GM23338 (cell line): ENCODE measurements around the gene LRP1B. TPM values are rescaled to one million over a fixed set of nuclear protein-coding genes. Genes with fewer than 3 reads are reported as not detected.

Experiments
- ATAC-seq: fragments of 200-7000 bp; cut with Tn5 transposase; 3 replicates; pipeline ENCODE4 v1.9.1; 2020
- DNase-seq: peaks from one replicate; pipeline ENCODE4 v3.0.0-alpha.2; 2015; ENCODE audit warnings: low spot score
- H2AFZ ChIP-seq: fragments of 200-600 bp; sonication (generic); 2 replicates; pipeline ENCODE4 v1.8.0; 2016; ENCODE audit warnings: antibody characterized with exemption, mild to moderate bottlenecking, moderate library complexity
- H3F3A ChIP-seq: fragments of 200-600 bp; sonication (generic); replicated peaks from 2 replicates; pipeline ENCODE4 v1.8.0; 2017; ENCODE audit warnings: antibody characterized with exemption, mixed run types, low read depth
- H3K27ac ChIP-seq: fragments of 200-600 bp; sonication (generic); 2 replicates; pipeline ENCODE4 v1.6.1; 2016; ENCODE audit warnings: low read depth
- H3K27me3 ChIP-seq: fragments of 200-600 bp; sonication (generic); 2 replicates; pipeline ENCODE4 v1.8.0; 2016; ENCODE audit warnings: mild to moderate bottlenecking, mixed run types, moderate library complexity; ENCODE audit not compliant: insufficient read depth
- H3K36me3 ChIP-seq: fragments of 200-600 bp; sonication (generic); 2 replicates; pipeline ENCODE4 v1.8.0; 2016; ENCODE audit warnings: mild to moderate bottlenecking; ENCODE audit not compliant: insufficient read depth
- H3K4me1 ChIP-seq: fragments of 200-600 bp; sonication (generic); 2 replicates; pipeline ENCODE4 v1.8.0; 2016; ENCODE audit warnings: mild to moderate bottlenecking, moderate library complexity; ENCODE audit not compliant: insufficient read depth
- H3K4me2 ChIP-seq: fragments of 200-600 bp; sonication (generic); 2 replicates; pipeline ENCODE4 v1.7.1; 2017; ENCODE audit warnings: mixed run types
- H3K4me3 ChIP-seq: fragments of 200-600 bp; sonication (generic); 2 replicates; pipeline ENCODE4 v1.6.1; 2016; ENCODE audit warnings: mixed run types
- H3K79me2 ChIP-seq: fragments of 200-600 bp; sonication (generic); replicated peaks from 2 replicates; pipeline ENCODE4 v1.8.0; 2017; ENCODE audit warnings: mild to moderate bottlenecking; ENCODE audit not compliant: insufficient read depth
- H3K9me2 ChIP-seq: fragments of 200-600 bp; sonication (generic); 2 replicates; pipeline ENCODE4 v1.8.0; 2017; ENCODE audit not compliant: insufficient read depth
- H4K20me1 ChIP-seq: fragments of 200-600 bp; sonication (generic); replicated peaks from 2 replicates; pipeline ENCODE4 v1.8.0; 2017; ENCODE audit warnings: mild to moderate bottlenecking; ENCODE audit not compliant: insufficient read depth
- H3K27ac Mint-ChIP-seq: 2 replicates; pipeline ENCODE4 v1.8.0; 2020; ENCODE audit warnings: inconsistent platforms, mild to moderate bottlenecking, moderate library complexity, mixed read lengths
- H3K27me3 Mint-ChIP-seq: 3 replicates; pipeline ENCODE4 v1.8.0; 2022; ENCODE audit warnings: low read depth, mild to moderate bottlenecking, moderate library complexity, mixed read lengths, inconsistent platforms; ENCODE audit not compliant: insufficient read depth, poor library complexity
- H3K36me3 Mint-ChIP-seq: 3 replicates; pipeline ENCODE4 v1.8.0; 2021; ENCODE audit warnings: low read depth, mild to moderate bottlenecking, inconsistent platforms, moderate library complexity, mixed read lengths
- H3K4me1 Mint-ChIP-seq: 3 replicates; pipeline ENCODE4 v1.8.0; 2020; ENCODE audit warnings: mild to moderate bottlenecking, inconsistent platforms, mixed read lengths
- H3K4me3 Mint-ChIP-seq: 3 replicates; pipeline ENCODE4 v1.8.0; 2021; ENCODE audit warnings: moderate library complexity, mild to moderate bottlenecking, inconsistent platforms, mixed read lengths
- H3K9me3 Mint-ChIP-seq: 3 replicates; pipeline ENCODE4 v1.8.0; 2020; ENCODE audit warnings: moderate library complexity, mild to moderate bottlenecking, inconsistent platforms, mixed read lengths
- EZH2 ChIP-seq: fragments of 200-600 bp; sonication (generic); IDR thresholded peaks from one replicate; pipeline ENCODE4 v1.8.0; 2017; ENCODE audit warnings: antibody characterized with exemption, mild to moderate bottlenecking, low read depth; ENCODE audit not compliant: unreplicated experiment
- EZH2phosphoT487 ChIP-seq: fragments of 200-600 bp; sonication (generic); IDR thresholded peaks from one replicate; pipeline ENCODE4 v1.8.1; 2018; ENCODE audit warnings: antibody characterized with exemption; ENCODE audit not compliant: unreplicated experiment
- JUNB ChIP-seq: IDR thresholded peaks from one replicate; pipeline ENCODE4 v1.6.1; 2016; ENCODE audit warnings: antibody characterized with exemption; ENCODE audit not compliant: unreplicated experiment
- NANOG ChIP-seq: IDR thresholded peaks from 2 replicates; pipeline ENCODE4 v1.6.1; 2016; ENCODE audit warnings: antibody characterized with exemption, borderline replicate concordance
- STAT1 ChIP-seq: IDR thresholded peaks from one replicate; pipeline ENCODE4 v1.6.1; 2016; ENCODE audit warnings: antibody characterized with exemption; ENCODE audit not compliant: unreplicated experiment
- ZNF114 ChIP-seq: fragments of 250-450 bp; sonication (Bioruptor Pico); IDR thresholded peaks from 2 replicates; pipeline ENCODE4 v1.5.0; 2020; ENCODE audit warnings: mild to moderate bottlenecking, moderate library complexity
- ZNF331 ChIP-seq: fragments of 250-450 bp; sonication (Bioruptor Pico); IDR thresholded peaks from 2 replicates; pipeline ENCODE4 v1.5.0; 2020; ENCODE audit warnings: low read depth, mild to moderate bottlenecking, moderate library complexity
- polyA plus RNA-seq: library from polyadenylated mRNA; unstranded; fragments of >200 nt; fragmentation: Nextera tagmentation; extraction: Ambion mirVana; gene quantifications from 2 replicates; pipeline ENCODE4 v1.2.1, GENCODE V29; 2016
- total RNA-seq: library from RNA; depleted of rRNA; stranded (reverse); fragments of >200 nt; shearing (Covaris generic); gene quantifications from 2 replicates; pipeline ENCODE4 v1.2.3, GENCODE V29; 2014
- TF ChIP-seq, protein P1 (sequence below): IDR thresholded peaks from one replicate; pipeline ENCODE4 v1.6.1; 2018; ENCODE audit warnings: antibody characterized with exemption; ENCODE audit not compliant: unreplicated experiment
- TF ChIP-seq, protein P2 (sequence below): IDR thresholded peaks from 2 replicates; pipeline ENCODE4 v1.6.1; 2016; ENCODE audit warnings: antibody characterized with exemption
- TF ChIP-seq, protein P3 (sequence below), 2 experiments: fragments of 200-600 bp in 1 of 2; sonication (generic) in 1 of 2; conservative IDR thresholded peaks; 2 replicates each; pipeline versions ENCODE4 v1.5.1 to v1.6.1; 2016 to 2017; ENCODE audit warnings: antibody characterized with exemption in 2 of 2, low read depth in 2 of 2, mild to moderate bottlenecking in 2 of 2, moderate library complexity in 1 of 2

LRP1B gene
- total and polyA plus RNA-seq, 2 experiments from 2014 or later = 0.15 to 0.97 TPM

DNA sequence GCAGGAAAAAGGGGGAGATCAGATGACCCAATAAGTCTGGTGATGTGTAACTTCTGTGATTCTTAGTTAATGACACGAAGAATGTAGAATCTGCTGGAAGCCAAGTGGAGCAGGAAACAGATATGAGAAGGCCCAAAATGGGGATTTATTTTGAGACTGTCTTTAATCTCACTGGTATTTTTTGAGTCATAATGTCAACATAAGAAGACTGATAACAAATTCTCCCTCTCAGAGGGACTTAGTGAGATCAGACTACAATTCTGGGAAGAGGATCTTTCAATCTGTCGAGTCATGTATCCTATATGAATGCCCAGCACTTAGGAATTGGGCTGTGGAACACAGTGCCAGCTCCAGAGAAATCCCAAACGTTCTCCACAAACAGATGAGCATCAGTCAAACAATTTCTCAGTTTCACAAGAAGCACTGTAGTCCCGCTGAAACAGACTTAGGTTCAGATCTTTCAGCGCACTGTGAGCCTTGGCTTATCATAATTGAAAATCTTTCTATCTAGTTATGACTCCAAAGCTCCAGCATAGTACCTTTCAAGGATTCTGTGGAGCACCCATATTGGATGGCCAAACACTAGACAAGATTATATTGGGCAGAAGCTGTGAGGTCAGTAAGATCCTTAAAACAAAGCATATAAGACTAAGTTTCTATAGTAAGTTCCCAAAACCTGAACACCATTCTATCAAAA, 738.2 kb downstream of the LRP1B start:
- Histone ChIP-seq H2AFZ (peak overlapping the region; percentile 21; the same call in 1 of the 2 replicates), H3K4me2 (no peak overlapping the region), H3K27me3 (no peaks in the 10 kb centered on the region), H3K79me2 (no peaks in the 10 kb centered on the region), H3K9me2 (no peaks in the 10 kb centered on the region), H3F3A (no peaks in the 10 kb centered on the region), H3K4me1 (no peaks in the 10 kb centered on the region), H4K20me1 (no peaks in the 10 kb centered on the region), H3K36me3 (no peaks in the 10 kb centered on the region), H3K4me3 (no peak overlapping the region), H3K27ac (no peak overlapping the region)
- H3K27ac Mint-ChIP-seq = peak overlapping the region; percentile 38; the same call in 1 of the 2 replicates
- no peak overlapping the region for H3K4me3 Mint-ChIP-seq
- no peaks in the 10 kb centered on the region for H3K9me3 Mint-ChIP-seq
- no peaks in the 10 kb centered on the region for H3K4me1 Mint-ChIP-seq
- DNase-seq = no peak
- TF ChIP-seq ZNF114 (CRISPR knock-in tag) (no peak), NANOG (no peak), JUNB (no peak), ZNF331 (CRISPR knock-in tag) (no peak), STAT1 (no peak), EZH2 (no peak), EZH2phosphoT487 (no peak)
- TF ChIP-seq, protein P1, sequence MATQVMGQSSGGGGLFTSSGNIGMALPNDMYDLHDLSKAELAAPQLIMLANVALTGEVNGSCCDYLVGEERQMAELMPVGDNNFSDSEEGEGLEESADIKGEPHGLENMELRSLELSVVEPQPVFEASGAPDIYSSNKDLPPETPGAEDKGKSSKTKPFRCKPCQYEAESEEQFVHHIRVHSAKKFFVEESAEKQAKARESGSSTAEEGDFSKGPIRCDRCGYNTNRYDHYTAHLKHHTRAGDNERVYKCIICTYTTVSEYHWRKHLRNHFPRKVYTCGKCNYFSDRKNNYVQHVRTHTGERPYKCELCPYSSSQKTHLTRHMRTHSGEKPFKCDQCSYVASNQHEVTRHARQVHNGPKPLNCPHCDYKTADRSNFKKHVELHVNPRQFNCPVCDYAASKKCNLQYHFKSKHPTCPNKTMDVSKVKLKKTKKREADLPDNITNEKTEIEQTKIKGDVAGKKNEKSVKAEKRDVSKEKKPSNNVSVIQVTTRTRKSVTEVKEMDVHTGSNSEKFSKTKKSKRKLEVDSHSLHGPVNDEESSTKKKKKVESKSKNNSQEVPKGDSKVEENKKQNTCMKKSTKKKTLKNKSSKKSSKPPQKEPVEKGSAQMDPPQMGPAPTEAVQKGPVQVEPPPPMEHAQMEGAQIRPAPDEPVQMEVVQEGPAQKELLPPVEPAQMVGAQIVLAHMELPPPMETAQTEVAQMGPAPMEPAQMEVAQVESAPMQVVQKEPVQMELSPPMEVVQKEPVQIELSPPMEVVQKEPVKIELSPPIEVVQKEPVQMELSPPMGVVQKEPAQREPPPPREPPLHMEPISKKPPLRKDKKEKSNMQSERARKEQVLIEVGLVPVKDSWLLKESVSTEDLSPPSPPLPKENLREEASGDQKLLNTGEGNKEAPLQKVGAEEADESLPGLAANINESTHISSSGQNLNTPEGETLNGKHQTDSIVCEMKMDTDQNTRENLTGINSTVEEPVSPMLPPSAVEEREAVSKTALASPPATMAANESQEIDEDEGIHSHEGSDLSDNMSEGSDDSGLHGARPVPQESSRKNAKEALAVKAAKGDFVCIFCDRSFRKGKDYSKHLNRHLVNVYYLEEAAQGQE = no peak
- TF ChIP-seq, protein P2, sequence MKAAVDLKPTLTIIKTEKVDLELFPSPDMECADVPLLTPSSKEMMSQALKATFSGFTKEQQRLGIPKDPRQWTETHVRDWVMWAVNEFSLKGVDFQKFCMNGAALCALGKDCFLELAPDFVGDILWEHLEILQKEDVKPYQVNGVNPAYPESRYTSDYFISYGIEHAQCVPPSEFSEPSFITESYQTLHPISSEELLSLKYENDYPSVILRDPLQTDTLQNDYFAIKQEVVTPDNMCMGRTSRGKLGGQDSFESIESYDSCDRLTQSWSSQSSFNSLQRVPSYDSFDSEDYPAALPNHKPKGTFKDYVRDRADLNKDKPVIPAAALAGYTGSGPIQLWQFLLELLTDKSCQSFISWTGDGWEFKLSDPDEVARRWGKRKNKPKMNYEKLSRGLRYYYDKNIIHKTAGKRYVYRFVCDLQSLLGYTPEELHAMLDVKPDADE = no peak
- TF ChIP-seq, protein P3, sequence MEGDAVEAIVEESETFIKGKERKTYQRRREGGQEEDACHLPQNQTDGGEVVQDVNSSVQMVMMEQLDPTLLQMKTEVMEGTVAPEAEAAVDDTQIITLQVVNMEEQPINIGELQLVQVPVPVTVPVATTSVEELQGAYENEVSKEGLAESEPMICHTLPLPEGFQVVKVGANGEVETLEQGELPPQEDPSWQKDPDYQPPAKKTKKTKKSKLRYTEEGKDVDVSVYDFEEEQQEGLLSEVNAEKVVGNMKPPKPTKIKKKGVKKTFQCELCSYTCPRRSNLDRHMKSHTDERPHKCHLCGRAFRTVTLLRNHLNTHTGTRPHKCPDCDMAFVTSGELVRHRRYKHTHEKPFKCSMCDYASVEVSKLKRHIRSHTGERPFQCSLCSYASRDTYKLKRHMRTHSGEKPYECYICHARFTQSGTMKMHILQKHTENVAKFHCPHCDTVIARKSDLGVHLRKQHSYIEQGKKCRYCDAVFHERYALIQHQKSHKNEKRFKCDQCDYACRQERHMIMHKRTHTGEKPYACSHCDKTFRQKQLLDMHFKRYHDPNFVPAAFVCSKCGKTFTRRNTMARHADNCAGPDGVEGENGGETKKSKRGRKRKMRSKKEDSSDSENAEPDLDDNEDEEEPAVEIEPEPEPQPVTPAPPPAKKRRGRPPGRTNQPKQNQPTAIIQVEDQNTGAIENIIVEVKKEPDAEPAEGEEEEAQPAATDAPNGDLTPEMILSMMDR (conservative IDR thresholded peaks at IDR 0.05; ENCODE audit: low read depth in 2 of 2) = no peak
- ATAC-seq = no peak
- no peaks in the 10 kb centered on the region for H3K27me3 Mint-ChIP-seq
- H3K36me3 Mint-ChIP-seq = no peaks in the 10 kb centered on the region
